Thoracic aorta (tissue), 2 donors: ENCODE data around the gene OR2B2. TPM values are rescaled to one million over a fixed set of nuclear protein-coding genes. Genes with fewer than 3 reads are reported as not detected.

Experiments used
- ATAC-seq: fragments of 150-250 bp; one replicate; pipeline ENCODE4 v1.8.0; 2017; ENCODE audit warnings: low read depth; ENCODE audit not compliant: insufficient number of reproducible peaks, low FRiP score
- DNase-seq: peaks from one replicate; pipeline ENCODE4 v3.0.0-alpha.2; 2020; ENCODE audit warnings: low spot score
- H3K27ac ChIP-seq, 2 donors: fragments of 200-600 bp; sonication (generic); 1 replicate in 1 of 2; 2 replicates in 1 of 2; pipeline ENCODE4 v1.5.1; 2016; ENCODE audit warnings: mild to moderate bottlenecking in 2 of 2, moderate library complexity in 2 of 2
- H3K27me3 ChIP-seq: fragments of 200-600 bp; sonication (generic); replicated peaks from 2 replicates; pipeline ENCODE4 v1.6.0; 2016; ENCODE audit warnings: mild to moderate bottlenecking; ENCODE audit not compliant: insufficient read depth
- H3K36me3 ChIP-seq: fragments of 200-600 bp; sonication (generic); one replicate; pipeline ENCODE4 v1.5.1; 2016
- H3K4me1 ChIP-seq, 2 donors: fragments of 200-600 bp; sonication (generic); 1 replicate in 1 of 2; 2 replicates in 1 of 2; pipeline versions ENCODE4 v1.5.1 to v1.6.0; 2016; ENCODE audit warnings: low read depth in 2 of 2, mild to moderate bottlenecking in 1 of 2; ENCODE audit not compliant: control insufficient read depth in 1 of 2
- H3K4me3 ChIP-seq: fragments of 200-600 bp; sonication (generic); 2 replicates; pipeline ENCODE4 v1.5.1; 2016; ENCODE audit warnings: mild to moderate bottlenecking
- H3K9me3 ChIP-seq: fragments of 200-600 bp; sonication (generic); 2 replicates; pipeline ENCODE4 v1.5.1; 2016
- CTCF ChIP-seq: fragments of 200-600 bp; sonication (generic); IDR thresholded peaks from one replicate; pipeline ENCODE4 v1.5.1; 2019; ENCODE audit warnings: antibody characterized with exemption
- total RNA-seq, 2 donors: library from RNA; depleted of rRNA; stranded (reverse); fragments of >200 nt; gene quantifications; one replicate each; pipeline versions ENCODE4 v1.1.0 to v1.2.3, GENCODE V29; 2016

OR2B2 gene
- total RNA-seq, 2 donors from 2014 or later = not detected

DNA sequence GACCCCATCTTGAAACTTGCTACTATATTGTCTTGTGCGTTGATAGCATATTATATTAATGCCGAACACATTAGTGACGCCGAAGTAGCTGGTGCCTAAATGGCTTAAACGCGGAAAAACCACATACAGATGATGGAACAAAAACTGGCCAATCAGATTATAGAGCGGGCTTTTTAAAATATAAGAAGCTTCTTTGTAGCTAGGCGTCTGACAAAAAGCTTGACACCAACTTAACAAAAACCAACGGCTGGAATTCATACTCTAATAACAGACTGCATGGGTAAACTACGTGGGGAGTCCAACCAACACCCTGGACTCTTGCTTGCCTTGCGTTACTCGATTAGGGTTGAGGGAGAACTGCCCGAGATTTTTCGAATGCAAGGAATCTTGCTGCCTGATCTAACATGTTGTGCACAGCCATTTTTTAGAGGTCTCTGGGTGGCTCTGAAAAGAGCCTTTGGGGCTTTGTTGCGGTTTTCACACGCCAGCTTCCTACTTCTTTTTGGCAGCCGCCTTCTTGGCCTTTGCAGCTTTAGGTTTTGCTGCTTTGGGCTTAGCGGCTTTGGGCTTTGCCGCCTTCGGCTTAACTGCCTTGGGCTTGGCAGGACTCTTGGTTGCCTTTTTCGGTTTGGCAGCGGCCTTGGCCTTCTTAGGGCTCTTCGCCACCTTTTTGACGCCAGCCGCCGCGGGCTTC lies 45.7 kb downstream of the OR2B2 start:
- DNase-seq (no peak), ATAC-seq (no peak)
- peak overlapping the region; percentile 91 for H3K4me3 ChIP-seq
- no peaks in the 10 kb centered on the region for H3K27me3 ChIP-seq
- no peaks in the 10 kb centered on the region for H3K36me3 ChIP-seq
- no peaks in the 10 kb centered on the region for H3K9me3 ChIP-seq
- TF ChIP-seq CTCF = no peak
- peaks cover 8 to 28% of the 10 kb centered on the region in 2 donors for H3K4me1 ChIP-seq
- peak overlapping the region in 1 of 2 donors; percentile 20 for H3K27ac ChIP-seq

GRCh38 chr6:27865850-27866356 lies 46.3 kb downstream of the OR2B2 start:
- Histone ChIP-seq H3K9me3 (no peaks in the 10 kb centered on the region), H3K36me3 (no peaks in the 10 kb centered on the region), H3K27ac (no peak overlapping the region), H3K4me3 (peak overlapping the region; percentile 91), H3K4me1 (peaks cover 8 to 28% of the 10 kb centered on the region in 2 donors), H3K27me3 (no peaks in the 10 kb centered on the region)
- DNase-seq (no peak), ATAC-seq (no peak)
- TF ChIP-seq CTCF = no peak

DNA sequence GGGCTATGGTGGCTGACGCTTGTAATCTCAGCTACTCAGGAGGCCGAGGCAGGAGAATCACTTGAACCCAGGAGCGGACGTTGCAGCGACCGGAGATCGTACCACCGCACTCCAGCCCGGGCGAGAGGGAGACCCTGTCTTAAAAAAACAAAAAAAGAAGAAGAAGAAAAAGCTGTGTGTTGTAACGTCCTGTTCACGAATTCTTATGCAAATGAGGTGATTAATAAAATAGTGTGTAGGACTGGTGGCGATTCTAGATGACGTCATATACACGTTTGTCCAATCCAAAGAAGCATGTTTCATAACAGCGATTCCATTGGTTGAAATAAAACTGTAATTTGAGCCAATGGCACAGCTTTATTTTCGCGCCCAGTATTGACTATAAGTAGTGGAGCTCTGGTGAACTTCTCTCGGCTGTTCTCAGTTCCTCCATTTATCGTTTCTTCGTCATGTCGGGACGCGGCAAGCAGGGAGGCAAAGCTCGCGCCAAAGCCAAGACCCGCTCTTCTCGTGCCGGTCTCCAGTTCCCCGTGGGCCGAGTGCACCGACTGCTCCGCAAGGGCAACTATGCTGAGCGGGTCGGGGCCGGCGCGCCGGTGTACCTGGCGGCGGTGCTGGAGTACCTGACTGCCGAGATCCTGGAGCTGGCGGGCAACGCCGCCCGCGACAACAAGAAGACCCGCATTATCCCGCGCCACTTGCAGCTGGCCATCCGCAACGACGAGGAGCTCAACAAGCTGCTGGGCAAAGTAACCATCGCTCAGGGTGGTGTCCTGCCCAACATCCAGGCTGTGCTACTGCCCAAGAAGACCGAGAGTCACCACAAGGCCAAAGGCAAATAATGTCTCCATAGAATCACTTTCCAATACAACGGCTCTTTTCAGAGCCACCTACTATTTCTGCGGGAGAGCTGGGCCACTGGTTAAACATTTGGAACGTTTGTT lies 47.0 kb downstream of the OR2B2 start:
- Histone ChIP-seq H3K4me1 (peaks cover 8 to 28% of the 10 kb centered on the region in 2 donors), H3K9me3 (no peaks in the 10 kb centered on the region), H3K27ac (peak overlapping the region; percentile 49 to 55), H3K27me3 (no peaks in the 10 kb centered on the region), H3K36me3 (no peaks in the 10 kb centered on the region), H3K4me3 (peak overlapping the region; percentile 91)
- DNase-seq = peak; percentile 33
- peak; percentile 95 for ATAC-seq
- no peak for TF ChIP-seq CTCF

DNA sequence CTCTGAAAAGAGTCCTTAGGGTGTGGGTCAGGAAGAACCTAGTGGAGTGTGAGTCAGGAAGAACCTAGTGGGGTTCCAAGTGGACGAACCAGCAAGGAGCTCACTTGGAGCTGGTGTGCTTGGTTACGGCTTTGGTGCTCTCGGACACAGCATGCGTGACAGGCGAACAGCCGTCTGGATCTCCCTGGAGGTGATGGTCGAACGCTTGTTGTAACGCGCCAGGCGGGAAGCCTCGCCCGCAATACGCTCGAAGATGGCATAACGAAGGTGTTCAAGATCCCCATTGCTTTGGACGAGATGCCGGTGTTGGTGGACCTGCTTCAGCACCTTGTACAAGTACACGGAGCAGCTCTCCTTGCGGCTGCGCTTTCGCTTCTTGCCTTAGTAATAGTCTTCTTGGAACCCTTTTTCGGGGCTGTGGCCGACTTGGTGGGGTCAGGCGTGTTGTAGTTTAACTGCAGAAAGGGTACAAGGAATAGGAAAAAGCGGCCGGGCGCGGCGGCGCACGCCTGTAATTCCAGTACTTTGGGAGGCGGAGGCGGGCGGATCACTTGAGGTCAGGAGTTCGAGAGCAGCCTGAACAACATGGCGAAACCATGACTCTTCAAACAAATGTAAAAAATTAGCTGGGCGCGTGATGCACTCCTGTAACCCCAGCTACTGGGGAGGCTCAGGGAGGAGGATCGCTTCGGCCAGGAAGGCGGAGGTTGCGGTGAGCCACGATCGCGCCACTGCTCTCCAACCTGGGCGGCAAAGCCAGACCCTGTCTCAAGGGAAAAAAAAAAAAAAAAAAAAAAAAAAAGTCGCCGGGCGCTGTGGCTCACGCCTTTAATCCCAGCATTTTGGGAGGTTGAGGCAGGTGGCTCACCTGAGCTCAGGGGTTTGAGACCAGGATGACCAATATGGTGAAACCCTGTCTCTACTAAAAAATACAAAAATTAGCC lies 48.0 kb downstream of the OR2B2 start:
- peak overlapping the region; percentile 91 for H3K4me3 ChIP-seq
- H3K36me3 ChIP-seq = no peaks in the 10 kb centered on the region
- DNase-seq (no peak), ATAC-seq (no peak)
- H3K4me1 ChIP-seq = peaks cover 8 to 28% of the 10 kb centered on the region in 2 donors
- TF ChIP-seq CTCF = no peak
- no peaks in the 10 kb centered on the region for H3K27me3 ChIP-seq
- peak overlapping the region; percentile 49 to 55 for H3K27ac ChIP-seq
- no peaks in the 10 kb centered on the region for H3K9me3 ChIP-seq
